Chondrocyte (in vitro differentiated cells): ENCODE measurements around the gene SGPL1. TPM values are rescaled to one million over a fixed set of nuclear protein-coding genes. Genes with fewer than 3 reads are reported as not detected.
A peak's percentile ranks its signal among the peaks of the same experiment; 100 is the strongest.

Source experiments
- DNase-seq: peaks from one replicate; pipeline ENCODE4 v3.0.0; 2021; ENCODE audit warnings: mixed read lengths, low spot score
- H3K27ac Mint-ChIP-seq: one replicate; pipeline ENCODE4 v1.8.0; 2021; ENCODE audit warnings: mild to moderate bottlenecking, moderate library complexity, mixed read lengths; ENCODE audit not compliant: unreplicated experiment
- H3K27me3 Mint-ChIP-seq: 2 replicates; pipeline ENCODE4 v1.8.0; 2021; ENCODE audit warnings: low read depth, mixed read lengths
- H3K36me3 Mint-ChIP-seq: 2 replicates; pipeline ENCODE4 v1.8.0; 2021; ENCODE audit warnings: low read depth, mixed read lengths
- H3K4me1 Mint-ChIP-seq: 2 replicates; pipeline ENCODE4 v1.8.0; 2021; ENCODE audit warnings: low read depth, mild to moderate bottlenecking, mixed read lengths
- H3K4me3 Mint-ChIP-seq: one replicate; pipeline ENCODE4 v1.8.0; 2021; ENCODE audit warnings: mild to moderate bottlenecking, moderate library complexity, mixed read lengths; ENCODE audit not compliant: unreplicated experiment
- H3K9me3 Mint-ChIP-seq: 2 replicates; pipeline ENCODE4 v1.8.0; 2021; ENCODE audit warnings: low read depth, mixed read lengths
- CTCF ChIP-seq: fragments of 200-600 bp; sonication (generic); IDR thresholded peaks from 2 replicates; pipeline ENCODE4 v1.5.0; 2021; ENCODE audit warnings: antibody characterized with exemption, mild to moderate bottlenecking, moderate library complexity
- total RNA-seq: library from RNA; stranded (reverse); gene quantifications from 3 replicates; pipeline ENCODE4 v1.2.1, GENCODE V29; 2021

SGPL1 gene
- total RNA-seq, 1 donor from 2014 or later = 71.8 TPM

GRCh38 chr10:70913893-70914240 is 98.1 kb downstream of the SGPL1 start:
- peaks cover 5% of the 10 kb centered on the region for H3K4me1 Mint-ChIP-seq
- peaks cover 36% of the 10 kb centered on the region for H3K27me3 Mint-ChIP-seq
- DNase-seq = peak; percentile 27
- no peak for TF ChIP-seq CTCF
- H3K27ac Mint-ChIP-seq = no peak overlapping the region
- H3K4me3 Mint-ChIP-seq = no peak overlapping the region
- no peaks in the 10 kb centered on the region for H3K36me3 Mint-ChIP-seq
- no peaks in the 10 kb centered on the region for H3K9me3 Mint-ChIP-seq

- Mint-ChIP-seq H3K27me3 (peaks cover 35% of the 10 kb centered on the region), H3K4me1 (peaks cover 5% of the 10 kb centered on the region), H3K9me3 (no peaks in the 10 kb centered on the region), H3K4me3 (no peak overlapping the region), H3K36me3 (no peaks in the 10 kb centered on the region), H3K27ac (no peak overlapping the region)
- peak; percentile 42 for DNase-seq
- TF ChIP-seq CTCF = no peak
Observed at GRCh38 chr10:70914316-70914864, 98.6 kb downstream of the SGPL1 start.

- H3K4me1 Mint-ChIP-seq = peaks cover 5% of the 10 kb centered on the region
- DNase-seq = peak; percentile 50
- no peaks in the 10 kb centered on the region for H3K9me3 Mint-ChIP-seq
- H3K36me3 Mint-ChIP-seq = no peaks in the 10 kb centered on the region
- TF ChIP-seq CTCF = no peak
- H3K27ac Mint-ChIP-seq = no peak overlapping the region
- no peak overlapping the region for H3K4me3 Mint-ChIP-seq
- H3K27me3 Mint-ChIP-seq = peaks cover 41% of the 10 kb centered on the region
Observed at GRCh38 chr10:70915206-70915605, 99.5 kb downstream of the SGPL1 start.

GRCh38 chr10:70915806-70916205 is 100.1 kb downstream of the SGPL1 start:
- TF ChIP-seq CTCF = no peak
- no peaks in the 10 kb centered on the region for H3K9me3 Mint-ChIP-seq
- H3K27ac Mint-ChIP-seq = no peak overlapping the region
- peak; percentile 33 for DNase-seq
- peaks cover 5% of the 10 kb centered on the region for H3K4me1 Mint-ChIP-seq
- peaks cover 41% of the 10 kb centered on the region for H3K27me3 Mint-ChIP-seq
- H3K36me3 Mint-ChIP-seq = no peaks in the 10 kb centered on the region
- H3K4me3 Mint-ChIP-seq = no peak overlapping the region

- peaks cover 5% of the 10 kb centered on the region for H3K4me1 Mint-ChIP-seq
- DNase-seq = peak; percentile 57
- no peak overlapping the region for H3K27ac Mint-ChIP-seq
- H3K9me3 Mint-ChIP-seq = no peaks in the 10 kb centered on the region
- no peak for TF ChIP-seq CTCF
- H3K36me3 Mint-ChIP-seq = no peaks in the 10 kb centered on the region
- H3K4me3 Mint-ChIP-seq = no peak overlapping the region
- peaks cover 44% of the 10 kb centered on the region for H3K27me3 Mint-ChIP-seq
Observed at GRCh38 chr10:70916241-70916640, 100.5 kb downstream of the SGPL1 start.
